ENCODE measurements around the gene COX4I1.

The COX4I1 gene

GRCh38 chr16:85799497-85800320, at the start of gene COX4I1, which contains the start of gene EMC8:
Gene COX4I1, plus strand, starts transcription at chr16:85799695. Its CDS starts 1,511 bp downstream, at chr16:85801206.
Gene EMC8, minus strand, starts transcription at chr16:85799544. Its CDS starts 249 bp downstream, at chr16:85799295.
- peak; percentile 90 for DNase-seq

- DNase-seq = no peak
These were observed 49.7 kb upstream of the COX4I1 start for GRCh38 chr16:85749771-85750145.

- peak; percentile 53 for DNase-seq
These were observed 49.2 kb upstream of the COX4I1 start for GRCh38 chr16:85750146-85750826.

GRCh38 chr16:85750827-85751697, 48.4 kb upstream of the COX4I1 start, which contains the start of gene C16orf74:
Gene C16orf74, minus strand, starts transcription at chr16:85751096. Its CDS starts 15,879 bp downstream, at chr16:85735217.
- DNase-seq = peak; percentile 36

- DNase-seq = peak; percentile 30
These were observed 47.6 kb upstream of the COX4I1 start for GRCh38 chr16:85751698-85752501.

- DNase-seq = peak; percentile 69
These were observed 46.7 kb upstream of the COX4I1 start for GRCh38 chr16:85752511-85753420.

- no peak for DNase-seq
These were observed 45.9 kb upstream of the COX4I1 start for GRCh38 chr16:85753559-85753958.

GRCh38 chr16:85753976-85754375, 45.5 kb upstream of the COX4I1 start:
- DNase-seq = no peak

GRCh38 chr16:85754413-85754812, 45.1 kb upstream of the COX4I1 start:
- peak; percentile 26 for DNase-seq

GRCh38 chr16:85755929-85756768, 43.3 kb upstream of the COX4I1 start:
- DNase-seq = peak; percentile 31

GRCh38 chr16:85757341-85757822, 42.1 kb upstream of the COX4I1 start:
- DNase-seq = peak; percentile 75

GRCh38 chr16:85759136-85759535, 40.4 kb upstream of the COX4I1 start:
- no peak for DNase-seq

GRCh38 chr16:85759631-85760419, 39.7 kb upstream of the COX4I1 start:
- no peak for DNase-seq

GRCh38 chr16:85761861-85762260, 37.6 kb upstream of the COX4I1 start:
- DNase-seq = no peak

GRCh38 chr16:85762970-85763369, 36.5 kb upstream of the COX4I1 start:
- no peak for DNase-seq

GRCh38 chr16:85763616-85764015, 35.9 kb upstream of the COX4I1 start:
- no peak for DNase-seq

- no peak for DNase-seq
These were observed 34.3 kb upstream of the COX4I1 start for GRCh38 chr16:85765211-85765610.

GRCh38 chr16:85765767-85766166, 33.7 kb upstream of the COX4I1 start:
- no peak for DNase-seq

GRCh38 chr16:85767531-85767930, 32.0 kb upstream of the COX4I1 start:
- DNase-seq = peak; percentile 86
